Upper lobe of left lung (tissue), 4 donors: ENCODE results near the gene AP5S1.

Experiments used
- POLR2A ChIP-seq, 4 donors: fragments of 450-650 bp; IDR thresholded peaks; one replicate each; pipeline ENCODE4 v1.5.1; 2016 to 2017; ENCODE audit warnings: antibody characterized with exemption in 4 of 4, mild to moderate bottlenecking in 2 of 4
- POLR2AphosphoS5 ChIP-seq, 2 donors: sonication (generic); formaldehyde crosslinking; IDR thresholded peaks; one replicate each; pipeline ENCODE4 v1.5.1; 2017; ENCODE audit warnings: antibody characterized with exemption in 2 of 2
- TF ChIP-seq, protein P1 (sequence below), 6 experiments: fragments of 450-650 bp in 4 of 6; fragments of 200-600 bp in 2 of 6; sonication (generic) in 2 of 6; IDR thresholded peaks; one replicate each; pipeline ENCODE4 v1.5.1; 2016 to 2019; ENCODE audit warnings: antibody characterized with exemption in 6 of 6

DNA sequence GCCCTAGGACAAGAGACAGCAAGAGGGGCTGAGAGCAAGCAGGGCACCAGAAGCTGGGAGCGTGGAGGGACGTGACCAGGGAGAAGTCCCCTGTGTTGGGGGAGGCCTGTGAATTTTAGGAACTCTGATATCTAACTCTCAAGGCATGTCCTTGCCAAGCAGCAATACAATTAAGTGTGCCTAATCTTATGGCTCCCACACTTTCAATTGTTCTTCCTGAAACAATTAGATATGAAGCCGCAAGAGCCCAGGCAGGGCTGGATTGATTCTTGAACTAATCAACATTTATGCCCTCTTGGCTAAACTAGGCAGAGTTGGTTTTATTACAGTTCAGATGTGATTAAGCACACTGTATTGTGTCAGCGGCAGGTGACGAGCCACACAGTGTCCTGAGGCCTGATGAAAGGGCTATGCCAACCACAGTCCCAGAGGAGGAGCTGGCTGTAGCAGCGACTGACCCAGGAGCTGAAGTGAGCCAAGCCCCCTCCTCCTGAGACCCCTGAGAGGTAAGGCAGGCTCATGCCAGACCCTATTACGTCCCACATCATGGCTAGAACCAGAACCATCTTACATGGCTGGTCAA is 22.1 kb downstream of the AP5S1 start:
- TF ChIP-seq POLR2A (IDR thresholded peaks at IDR 0.05) (no peak), POLR2AphosphoS5 (IDR thresholded peaks at IDR 0.05) (no peak)
- TF ChIP-seq, protein P1, sequence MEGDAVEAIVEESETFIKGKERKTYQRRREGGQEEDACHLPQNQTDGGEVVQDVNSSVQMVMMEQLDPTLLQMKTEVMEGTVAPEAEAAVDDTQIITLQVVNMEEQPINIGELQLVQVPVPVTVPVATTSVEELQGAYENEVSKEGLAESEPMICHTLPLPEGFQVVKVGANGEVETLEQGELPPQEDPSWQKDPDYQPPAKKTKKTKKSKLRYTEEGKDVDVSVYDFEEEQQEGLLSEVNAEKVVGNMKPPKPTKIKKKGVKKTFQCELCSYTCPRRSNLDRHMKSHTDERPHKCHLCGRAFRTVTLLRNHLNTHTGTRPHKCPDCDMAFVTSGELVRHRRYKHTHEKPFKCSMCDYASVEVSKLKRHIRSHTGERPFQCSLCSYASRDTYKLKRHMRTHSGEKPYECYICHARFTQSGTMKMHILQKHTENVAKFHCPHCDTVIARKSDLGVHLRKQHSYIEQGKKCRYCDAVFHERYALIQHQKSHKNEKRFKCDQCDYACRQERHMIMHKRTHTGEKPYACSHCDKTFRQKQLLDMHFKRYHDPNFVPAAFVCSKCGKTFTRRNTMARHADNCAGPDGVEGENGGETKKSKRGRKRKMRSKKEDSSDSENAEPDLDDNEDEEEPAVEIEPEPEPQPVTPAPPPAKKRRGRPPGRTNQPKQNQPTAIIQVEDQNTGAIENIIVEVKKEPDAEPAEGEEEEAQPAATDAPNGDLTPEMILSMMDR (IDR thresholded peaks at IDR 0.05): no peak
